GM21737 (cell line): ENCODE measurements around the gene GAST.

Experiments
- ATAC-seq: cut with Tn5 transposase; IDR thresholded peaks from one replicate; pipeline ENCODE4 v1.9.1; 2021; ENCODE audit warnings: mild to moderate bottlenecking, moderate library complexity; ENCODE audit not compliant: unreplicated experiment

The GAST gene

DNA sequence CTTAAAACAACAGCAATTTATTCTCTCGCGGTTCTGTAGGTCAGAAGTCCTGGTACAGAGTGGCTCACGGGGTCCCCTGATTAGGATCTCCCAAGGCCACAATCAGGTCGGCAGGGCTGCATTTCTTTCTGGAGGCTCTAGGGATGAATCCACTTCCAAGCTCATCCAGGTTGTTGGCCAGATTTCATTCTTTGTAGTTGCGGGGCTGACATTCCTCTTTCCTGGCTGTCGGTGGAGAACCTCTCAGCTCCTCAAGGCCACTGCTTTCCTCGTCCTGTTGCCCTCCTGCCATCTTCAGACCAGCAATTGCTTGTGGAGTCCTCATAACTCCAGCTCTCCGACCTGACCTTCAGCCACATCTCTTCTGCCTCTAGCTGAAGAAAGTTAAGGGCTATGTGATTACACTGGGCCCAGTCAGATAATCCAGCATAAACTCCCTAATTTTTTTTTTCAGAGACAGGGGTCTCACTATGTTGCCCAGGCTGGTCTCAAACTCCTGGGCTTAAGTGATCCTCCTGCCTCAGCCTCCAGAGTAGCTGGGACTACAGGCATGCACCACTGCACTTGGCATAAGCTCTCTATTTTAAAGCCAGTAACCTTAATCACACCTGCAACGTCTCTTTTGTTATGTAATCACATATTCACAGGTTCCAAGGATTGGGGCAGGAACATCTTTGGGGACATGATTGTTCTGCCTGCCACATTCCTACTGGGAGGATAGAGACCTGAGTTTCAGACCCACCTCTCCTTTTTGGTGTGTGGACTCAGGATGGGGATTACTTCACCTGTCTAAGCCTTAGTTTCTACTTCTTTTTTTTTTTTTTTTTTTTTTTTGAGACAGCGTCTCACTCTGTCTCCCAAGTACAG is 4.1 kb upstream of the GAST start:
- ATAC-seq: no peak

GRCh38 chr17:41710472-41711090 is 1.6 kb upstream of the GAST start:
- no peak for ATAC-seq

- no peak for ATAC-seq
Observed at GRCh38 chr17:41717408-41718286, 5.5 kb downstream of the GAST start.

- ATAC-seq: no peak
Observed at GRCh38 chr17:41718287-41718645, 6.1 kb downstream of the GAST start.

- ATAC-seq: no peak
Observed at GRCh38 chr17:41722231-41722630, 10.1 kb downstream of the GAST start.

GRCh38 chr17:41723801-41724475 is 11.8 kb downstream of the GAST start:
- ATAC-seq: no peak

- no peak for ATAC-seq
Observed at GRCh38 chr17:41724476-41725050, 12.4 kb downstream of the GAST start.

DNA sequence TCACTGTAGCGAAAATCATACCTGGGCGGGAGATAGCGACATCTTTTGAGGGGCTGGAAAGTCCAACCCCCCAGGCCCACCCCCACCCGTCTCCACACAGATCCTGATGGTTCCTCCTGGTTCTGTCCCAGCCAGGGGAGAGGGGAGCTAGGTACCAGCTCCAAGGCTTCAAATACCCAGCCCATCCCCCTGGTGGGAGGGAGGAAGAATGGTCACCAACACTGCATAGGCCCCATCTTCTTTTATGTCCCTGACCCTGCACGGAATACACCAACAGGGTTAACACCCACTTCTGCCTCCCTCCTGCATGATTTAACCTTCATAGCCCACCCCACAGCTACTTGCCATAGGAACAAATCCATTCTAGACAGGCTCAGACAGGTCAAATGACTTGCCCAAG is 13.0 kb downstream of the GAST start:
- ATAC-seq: no peak

- ATAC-seq: no peak
Observed at GRCh38 chr17:41728056-41728455, 15.9 kb downstream of the GAST start.

- ATAC-seq: no peak
Observed at GRCh38 chr17:41730479-41730878, 18.3 kb downstream of the GAST start.

DNA sequence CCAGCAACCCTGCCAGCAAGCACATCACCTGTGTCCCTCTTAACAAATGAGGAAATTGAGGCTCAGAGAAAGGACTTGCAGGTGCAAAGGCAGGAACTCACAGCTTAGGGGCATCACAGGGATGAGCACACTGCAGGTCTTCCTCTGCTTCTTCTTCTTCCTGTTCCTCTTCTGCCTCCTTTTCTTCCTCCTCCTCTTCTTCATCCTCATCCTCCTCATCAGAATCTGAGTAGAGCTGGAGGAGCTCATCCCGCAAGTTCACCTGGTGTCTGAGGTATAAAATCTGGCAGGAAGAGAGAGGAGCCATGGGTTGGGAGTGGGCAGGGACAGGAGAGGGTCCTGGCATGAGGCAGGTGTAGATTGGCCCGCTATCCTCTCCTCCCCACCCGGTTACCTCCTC is 19.7 kb downstream of the GAST start:
- no peak for ATAC-seq

DNA sequence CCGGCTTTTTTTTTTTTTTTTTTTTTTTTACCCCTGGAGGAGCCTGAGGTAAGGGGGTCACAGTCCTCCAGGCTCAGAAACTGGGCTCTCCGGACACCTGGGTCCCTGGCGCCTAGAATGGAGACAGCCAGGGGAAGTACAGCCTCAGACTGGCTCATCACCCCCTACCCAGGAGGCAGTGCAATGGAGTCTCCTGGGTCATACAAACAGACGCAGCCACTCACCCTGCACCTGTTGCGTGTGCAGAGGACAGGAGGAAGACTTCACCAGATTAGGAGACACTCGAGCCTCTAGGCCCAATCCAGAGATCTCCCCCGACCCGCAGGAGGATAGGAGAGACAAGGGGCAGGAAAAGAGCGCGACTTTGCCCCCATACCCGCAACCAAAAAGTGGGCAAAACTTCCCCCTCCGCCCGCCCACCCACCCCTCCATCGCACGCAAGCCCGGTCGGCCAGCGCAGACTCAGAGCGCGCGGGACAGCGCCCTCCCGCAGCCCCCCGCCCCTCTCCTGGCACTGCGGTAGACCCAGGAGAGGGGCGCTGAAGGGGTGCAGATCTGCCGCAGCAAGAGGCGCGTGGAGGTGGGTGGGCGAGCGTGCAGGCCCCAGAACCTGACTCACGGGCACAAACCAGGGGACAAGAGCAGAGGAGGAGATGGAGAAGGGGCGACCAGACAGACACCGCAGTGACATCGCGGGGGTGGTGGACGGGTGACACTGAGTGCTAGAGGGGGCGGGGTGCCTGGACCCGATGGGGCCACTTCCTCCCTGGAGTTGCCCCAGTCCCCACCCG is 21.4 kb downstream of the GAST start:
- ATAC-seq: no peak

GRCh38 chr17:41734139-41734948 is 22.2 kb downstream of the GAST start, which contains the start of gene HAP1:
TSS of gene HAP1 (minus strand) at chr17:41734643. CDS start at chr17:41734634, 9 bp downstream.
- no peak for ATAC-seq

GRCh38 chr17:41734949-41735313 is 22.8 kb downstream of the GAST start:
- ATAC-seq: no peak

DNA sequence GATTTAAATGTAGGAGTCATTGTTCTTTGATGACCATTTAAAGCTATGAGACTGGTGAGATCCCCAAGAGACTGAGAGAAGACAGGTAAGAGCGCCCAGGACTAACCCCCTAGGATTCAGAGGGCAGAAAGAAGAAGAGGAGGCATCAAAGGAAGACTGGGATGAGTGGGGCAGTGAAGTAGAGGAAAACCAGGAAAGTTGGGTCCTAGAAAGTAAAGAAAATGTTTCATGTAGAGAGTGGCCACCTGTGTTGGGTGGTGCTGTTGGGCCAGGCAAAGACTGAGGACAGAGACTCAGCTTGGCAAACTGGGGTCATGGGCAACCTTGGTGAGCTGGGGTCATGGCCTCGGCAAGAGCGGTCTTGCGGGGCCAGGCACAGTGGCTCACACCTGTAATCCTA is 23.6 kb downstream of the GAST start:
- no peak for ATAC-seq

- ATAC-seq: no peak
Observed at GRCh38 chr17:41736983-41737679, 25.0 kb downstream of the GAST start.

DNA sequence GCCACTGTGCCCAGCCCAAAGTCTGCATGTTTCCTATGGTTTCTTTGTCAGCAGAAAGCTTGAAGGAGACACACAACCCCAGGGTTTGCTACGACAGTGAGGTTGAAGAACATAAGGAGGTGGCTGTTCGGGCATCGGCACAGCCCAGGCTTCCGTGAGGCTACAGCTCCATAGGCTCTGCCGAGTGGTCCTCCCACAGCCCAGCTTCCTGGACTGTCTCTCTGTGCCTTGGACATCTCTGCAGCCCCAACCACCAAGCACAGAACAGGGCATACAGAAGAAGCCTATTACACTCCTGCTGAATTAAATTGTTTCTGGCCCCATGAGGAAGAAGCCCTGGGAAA is 25.5 kb downstream of the GAST start:
- no peak for ATAC-seq

DNA sequence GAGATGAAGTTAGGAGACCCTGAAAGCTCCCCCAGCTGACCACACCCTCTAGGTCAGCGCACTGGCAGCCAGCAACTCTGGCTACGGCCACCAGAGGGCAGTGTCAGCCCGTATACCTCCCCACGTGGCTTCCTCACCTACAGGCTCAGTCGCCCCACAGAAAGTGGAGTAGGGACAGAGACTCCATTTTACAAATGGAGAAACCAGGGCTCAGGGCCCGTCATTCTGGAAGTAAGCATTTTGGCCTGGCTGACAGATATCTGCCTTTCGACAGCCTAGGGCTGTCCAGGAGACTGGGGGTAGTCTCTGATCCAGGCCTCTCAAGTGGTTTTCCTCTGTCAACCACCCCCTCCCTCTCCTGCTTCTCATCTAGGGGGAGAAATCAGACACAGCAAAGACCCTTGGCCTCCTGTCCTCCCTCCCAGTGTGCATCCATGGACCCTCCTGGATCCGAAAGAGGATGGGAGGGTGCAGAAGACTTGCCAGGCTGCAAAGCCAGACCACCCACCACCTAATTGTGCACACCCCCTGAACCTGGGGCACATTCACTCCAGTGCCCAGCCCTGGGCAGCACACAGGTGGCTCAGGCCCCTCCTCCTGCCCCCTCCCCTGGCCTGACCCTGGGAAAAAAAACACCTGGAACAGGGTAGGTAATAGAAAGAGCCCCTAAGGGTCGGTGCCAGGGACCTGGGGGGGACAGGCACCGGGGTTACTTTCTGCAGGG is 26.1 kb downstream of the GAST start:
- ATAC-seq: peak; percentile 59
